HG02943 (cell line): Measurements from ENCODE around the gene CYP4A22.
"Not testable (repeated sequence)": the region's sequence is repeated elsewhere in the genome, so short reads cannot be mapped to it uniquely, and the experiment has no call there.

Source experiments
- ATAC-seq: cut with Tn5 transposase; IDR thresholded peaks from one replicate; pipeline ENCODE4 v1.9.1; 2021; ENCODE audit warnings: mild to moderate bottlenecking, low read depth, moderate library complexity; ENCODE audit not compliant: unreplicated experiment

CYP4A22 gene

DNA sequence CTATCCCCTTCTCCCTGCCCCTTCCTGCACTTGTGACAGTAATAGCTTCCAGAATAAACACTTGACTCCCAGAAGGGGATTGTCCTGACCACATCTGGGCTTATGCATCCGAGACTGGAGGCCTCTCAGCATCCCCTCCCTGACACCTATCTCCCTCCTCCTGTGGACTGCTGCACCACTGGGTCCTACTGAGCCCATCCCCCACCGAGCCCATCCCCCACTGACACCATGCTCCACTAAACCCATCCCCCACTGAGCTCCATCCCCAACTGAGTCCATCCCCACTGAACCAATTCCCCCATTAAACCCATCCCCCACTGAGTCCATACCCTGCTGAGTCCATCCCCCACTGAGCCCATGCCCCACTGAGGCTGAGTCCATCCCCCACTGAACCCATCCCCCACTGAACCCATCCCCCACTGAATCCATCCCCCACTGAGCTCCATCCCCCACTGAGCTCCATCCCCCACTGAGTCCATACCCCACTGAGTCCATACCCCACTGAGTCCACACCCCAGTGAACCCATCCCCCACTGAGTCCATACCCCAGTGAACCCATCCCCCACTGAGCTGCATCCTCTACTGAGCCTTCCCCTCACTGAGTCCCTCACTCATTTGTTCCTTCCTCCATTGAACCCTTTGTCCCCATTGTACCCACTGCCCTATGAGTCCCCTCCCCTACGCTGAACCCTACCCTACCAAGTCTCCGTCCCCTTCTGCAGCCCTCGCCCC is 47.0 kb downstream of the CYP4A22 start:
- ATAC-seq: no peak

DNA sequence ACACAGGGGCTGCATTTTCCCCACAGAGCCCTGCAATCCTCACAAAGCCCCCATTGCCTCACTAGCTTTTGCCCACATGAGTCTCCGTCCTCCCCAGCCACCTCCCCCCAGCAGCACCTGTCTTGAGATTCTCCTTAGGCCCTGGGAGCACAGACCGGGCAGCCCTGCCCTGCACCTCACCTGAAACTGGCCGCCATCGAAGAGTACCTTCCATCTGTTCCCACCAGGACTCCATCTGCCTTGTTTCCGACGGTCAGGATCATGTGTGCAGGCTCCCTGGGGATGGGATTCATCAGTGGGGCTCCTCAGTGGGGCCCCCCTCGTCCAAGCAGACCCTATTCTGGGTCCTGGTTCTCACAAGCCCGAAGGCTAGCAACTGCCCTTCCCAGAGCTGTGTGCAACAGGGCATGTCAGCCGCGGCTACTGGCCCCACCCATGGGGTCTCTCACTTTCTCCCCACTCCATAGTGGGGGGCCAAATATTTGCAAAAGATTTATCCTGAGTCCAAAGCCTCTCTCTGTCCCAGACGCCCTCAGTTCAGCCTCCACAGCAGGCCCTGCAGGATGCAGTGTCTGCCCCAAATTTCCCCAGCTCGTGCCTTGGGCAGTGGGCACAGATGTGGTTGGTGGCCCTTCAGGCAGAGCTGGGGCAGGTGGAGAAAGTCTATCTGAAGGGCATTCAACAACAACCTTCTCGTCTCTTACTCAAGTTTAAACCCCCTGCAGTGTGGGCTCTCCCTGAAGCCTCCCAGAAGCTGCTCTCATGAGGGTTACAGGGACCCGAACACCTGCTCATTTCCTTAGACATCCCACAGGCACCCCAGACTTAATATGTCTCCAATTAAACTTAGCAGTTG is 47.8 kb downstream of the CYP4A22 start:
- ATAC-seq: no peak

DNA sequence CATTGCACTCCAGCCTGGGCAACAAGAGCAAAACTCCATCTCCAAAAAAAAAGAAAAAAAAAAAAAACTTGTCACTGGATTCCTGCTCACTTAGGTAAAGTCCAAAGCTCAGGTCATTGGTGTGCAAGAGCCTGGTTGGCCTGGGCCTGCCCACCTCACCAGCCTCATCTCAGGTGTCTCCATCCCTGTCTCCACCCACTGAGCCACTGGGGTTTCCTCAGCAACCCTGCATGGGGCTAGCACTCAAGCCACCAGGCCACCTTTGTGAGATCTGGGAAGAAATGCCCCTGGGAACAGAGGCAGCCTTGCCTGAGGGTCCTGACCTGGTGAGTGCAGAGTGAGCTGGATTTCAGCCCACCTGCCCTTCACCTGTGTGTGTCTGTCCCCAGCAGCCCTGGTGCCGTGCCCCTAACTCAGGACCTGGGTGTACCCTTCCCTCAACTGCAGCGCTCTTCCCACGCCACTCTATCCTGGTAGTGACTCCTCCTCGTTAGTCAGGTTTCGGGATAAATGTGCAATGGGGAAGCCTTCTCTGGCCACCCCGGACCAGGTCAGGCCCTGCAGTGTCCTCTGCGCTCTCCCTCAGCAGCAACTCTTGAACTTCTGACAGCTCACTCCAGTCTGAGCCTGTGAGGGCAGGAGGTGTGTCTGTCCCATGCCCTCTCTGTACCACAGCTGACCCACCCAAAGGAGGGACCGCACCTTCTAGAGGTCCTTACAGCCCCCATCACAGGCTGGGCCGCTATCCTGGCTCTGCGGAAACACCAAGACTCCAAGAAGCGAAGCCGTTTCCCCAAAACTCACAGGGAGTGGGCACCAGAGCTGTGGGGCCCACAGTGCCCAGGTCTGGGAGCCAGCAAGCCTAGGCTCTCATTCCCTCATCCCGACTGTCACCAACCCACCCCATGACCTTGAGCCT is 49.3 kb downstream of the CYP4A22 start:
- no peak for ATAC-seq

DNA sequence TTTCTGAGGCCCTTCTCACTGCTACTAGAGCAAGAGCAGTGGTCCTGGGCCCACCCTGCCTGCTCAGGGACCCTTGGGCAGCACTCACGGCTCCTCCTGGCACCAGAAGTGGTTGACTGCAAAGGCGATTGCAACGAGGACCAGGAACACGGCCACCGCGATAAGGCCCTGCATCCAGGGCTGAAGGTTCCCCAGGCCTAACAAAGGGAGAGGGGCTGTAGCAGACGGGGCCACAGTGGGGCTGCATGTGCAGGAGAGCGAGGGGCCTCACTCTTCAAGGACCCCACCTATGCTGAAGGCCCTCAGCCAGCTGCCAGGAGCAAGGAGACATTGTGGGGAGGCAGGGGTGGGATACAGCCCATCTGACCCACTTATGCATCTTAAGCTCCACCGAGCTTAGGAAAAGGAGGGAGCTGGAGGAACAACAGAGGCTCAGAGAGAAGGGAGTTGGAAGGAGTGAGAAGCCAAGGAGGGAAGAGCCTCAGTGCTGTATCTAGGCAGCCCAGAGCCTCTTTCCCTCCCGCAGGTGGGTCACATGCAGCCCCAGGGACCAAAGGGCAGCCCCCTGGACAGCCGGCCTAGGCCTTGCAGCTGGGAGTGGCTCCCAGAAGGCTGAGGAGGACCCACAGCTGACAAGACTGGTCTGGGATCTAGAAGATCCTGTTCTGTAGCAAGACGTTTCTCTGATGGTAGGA is 50.1 kb downstream of the CYP4A22 start:
- no peak for ATAC-seq

DNA sequence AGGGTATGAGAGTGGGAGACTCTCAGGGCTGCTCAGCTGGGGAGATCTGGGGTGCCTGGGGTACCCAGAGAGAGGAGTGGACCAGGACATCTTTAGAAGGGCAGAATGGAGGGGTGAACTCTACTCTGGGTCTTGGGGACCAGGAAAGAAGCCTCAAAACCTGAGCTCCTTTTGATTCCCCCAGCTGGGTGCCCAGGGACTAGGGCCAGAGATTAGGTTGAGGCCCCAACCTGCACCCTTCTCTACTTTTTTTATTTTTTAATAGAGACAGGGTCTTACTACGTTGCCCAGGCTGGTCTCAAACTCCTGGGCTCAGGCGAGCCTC is 50.6 kb downstream of the CYP4A22 start:
- ATAC-seq: no peak

DNA sequence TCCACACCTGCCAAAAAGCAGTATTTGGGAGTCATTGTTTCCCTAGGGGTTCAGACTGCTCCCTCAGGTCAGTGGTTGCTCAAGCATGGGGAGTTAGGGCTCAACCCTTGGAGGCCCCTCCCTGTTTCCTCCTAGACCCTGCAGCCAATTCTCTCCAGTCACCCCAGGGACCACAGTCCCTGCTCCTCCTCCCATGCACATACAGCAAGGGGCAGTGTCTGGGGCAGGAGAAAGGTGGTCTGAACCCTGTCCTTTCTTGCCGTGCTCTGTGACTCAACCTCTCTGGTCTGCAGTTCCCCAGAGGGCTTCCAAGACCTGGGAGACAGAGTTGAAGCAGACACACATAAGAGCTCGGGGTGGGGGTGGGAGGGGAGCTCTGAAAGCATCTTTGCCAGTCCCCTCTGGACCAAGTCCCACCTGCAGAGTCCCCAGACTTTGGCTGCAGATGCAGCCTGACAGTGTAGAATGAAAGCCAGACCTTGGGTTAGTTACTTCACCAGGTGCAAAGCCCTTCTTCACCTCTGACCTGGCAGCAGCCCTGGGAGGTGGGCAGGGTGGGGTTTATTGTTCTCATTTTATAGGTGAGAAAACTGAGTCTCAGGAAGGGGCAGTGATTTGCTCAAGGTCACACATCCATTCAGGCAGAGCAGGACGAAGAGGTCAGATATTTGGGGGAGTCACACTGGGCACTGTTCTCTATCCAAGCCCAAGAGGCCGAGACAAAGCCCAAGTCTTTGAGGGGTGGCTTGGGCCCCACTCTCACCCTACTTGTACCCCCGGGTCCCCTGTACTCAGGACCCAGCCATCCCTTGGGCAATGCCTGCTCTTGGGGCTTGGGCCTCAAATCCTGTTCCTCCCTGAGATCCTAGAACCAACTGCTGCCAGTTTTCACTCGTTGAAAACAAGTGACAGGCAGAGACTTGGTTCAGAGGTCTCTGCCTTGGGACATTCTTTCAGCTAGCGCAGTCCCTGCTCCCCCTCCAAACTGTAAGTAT is 51.8 kb downstream of the CYP4A22 start:
- ATAC-seq: no peak

DNA sequence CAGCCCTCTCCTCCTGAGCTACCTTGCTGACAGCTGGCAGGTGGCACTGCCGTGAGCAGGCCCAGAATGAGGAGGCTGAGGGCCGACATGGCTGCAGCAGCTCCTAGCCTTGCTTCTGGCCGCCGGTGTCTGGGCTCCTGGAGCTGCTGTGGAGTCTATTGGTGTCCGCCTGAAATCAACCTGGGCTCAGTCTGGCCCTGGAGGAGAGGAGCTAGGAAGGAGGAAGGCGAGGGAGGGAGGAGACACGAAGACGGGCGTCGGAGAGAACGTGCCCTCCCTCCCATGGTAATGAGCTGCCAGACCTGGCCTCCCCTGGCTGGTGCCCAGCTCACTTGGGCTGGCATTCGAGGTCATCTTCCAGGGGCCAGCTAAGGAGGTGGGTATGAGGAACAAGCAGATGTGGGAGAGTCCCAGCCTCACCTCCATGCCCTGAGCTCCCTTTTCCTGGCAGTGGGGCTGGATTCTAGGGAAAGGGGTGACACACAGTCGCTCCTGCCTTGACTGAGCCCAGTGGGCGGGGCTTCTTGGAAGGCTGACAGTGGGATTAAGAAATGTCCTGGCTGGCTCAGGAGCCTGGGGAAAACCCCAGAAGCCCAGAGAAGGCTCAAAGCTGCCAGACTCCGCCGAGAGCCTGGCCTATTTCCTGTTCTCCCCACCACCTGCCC is 52.7 kb downstream of the CYP4A22 start, which contains the start of gene PDZK1IP1:
TSS of gene PDZK1IP1 (minus strand) at position 193 of the 665 bp plus-strand sequence. CDS start at position 89, 104 bp downstream.
- ATAC-seq: no peak

DNA sequence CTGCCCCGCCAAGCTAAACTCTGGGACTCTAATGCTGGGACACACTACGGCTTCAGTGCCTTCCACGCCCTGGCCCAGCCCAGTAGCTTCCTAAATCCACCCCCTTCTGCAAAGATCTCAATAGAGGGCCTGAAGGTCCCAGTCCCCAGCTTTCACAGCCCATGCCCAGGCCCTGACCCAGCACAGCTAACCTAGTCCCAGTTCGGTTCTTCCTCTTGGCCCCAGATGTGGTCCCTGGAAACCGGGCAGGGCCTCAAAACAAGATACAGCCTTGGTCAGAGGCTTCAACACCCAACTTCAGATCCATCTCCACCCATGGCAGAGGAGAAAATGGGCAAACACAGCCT is 53.2 kb downstream of the CYP4A22 start:
- ATAC-seq: no peak

DNA sequence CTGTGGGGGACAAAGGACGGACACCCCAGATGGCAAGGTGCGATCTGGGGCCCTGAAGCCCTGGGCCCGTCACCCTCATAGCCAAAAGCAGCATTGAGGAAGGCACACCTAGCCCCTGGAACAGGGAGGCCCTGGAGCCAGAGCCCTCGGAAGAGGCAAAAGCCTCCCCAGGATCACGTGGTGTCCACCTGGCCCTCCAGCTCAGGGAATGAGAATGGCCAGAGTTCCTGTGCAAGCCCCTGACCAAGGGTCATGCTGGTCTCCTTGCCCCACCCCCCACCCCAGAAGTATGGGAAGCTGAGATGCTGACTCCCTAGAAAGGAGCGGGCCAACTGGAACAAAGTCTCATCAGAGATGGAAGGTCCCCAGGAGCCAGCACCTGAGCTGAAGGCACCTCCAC is 53.6 kb downstream of the CYP4A22 start:
- ATAC-seq: no peak

DNA sequence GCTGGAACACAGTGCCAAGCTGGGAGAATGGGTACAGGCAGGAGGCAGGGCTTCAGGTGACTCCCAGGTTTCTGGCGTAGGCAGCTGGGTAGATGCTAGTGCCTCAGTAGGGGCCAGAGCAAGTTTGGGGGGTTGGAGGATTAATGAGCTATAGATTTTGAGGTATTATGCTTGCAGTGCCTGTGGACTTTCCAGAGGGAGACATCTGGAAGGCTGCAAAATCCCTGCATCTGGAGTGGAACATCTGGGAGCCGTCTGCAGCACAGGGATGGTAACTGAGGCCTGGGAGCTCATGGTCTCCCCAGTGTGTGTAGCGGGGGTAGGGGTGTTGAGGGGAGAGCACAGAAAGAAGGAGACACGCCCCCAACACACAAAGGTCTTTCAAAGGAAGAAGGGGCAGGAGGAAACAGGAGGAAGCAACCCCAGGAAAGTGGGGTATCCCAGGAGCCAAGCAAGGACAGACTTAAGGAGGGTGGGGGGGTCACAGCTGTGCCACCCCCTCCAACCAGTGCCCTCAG is 54.8 kb downstream of the CYP4A22 start:
- ATAC-seq: no peak

DNA sequence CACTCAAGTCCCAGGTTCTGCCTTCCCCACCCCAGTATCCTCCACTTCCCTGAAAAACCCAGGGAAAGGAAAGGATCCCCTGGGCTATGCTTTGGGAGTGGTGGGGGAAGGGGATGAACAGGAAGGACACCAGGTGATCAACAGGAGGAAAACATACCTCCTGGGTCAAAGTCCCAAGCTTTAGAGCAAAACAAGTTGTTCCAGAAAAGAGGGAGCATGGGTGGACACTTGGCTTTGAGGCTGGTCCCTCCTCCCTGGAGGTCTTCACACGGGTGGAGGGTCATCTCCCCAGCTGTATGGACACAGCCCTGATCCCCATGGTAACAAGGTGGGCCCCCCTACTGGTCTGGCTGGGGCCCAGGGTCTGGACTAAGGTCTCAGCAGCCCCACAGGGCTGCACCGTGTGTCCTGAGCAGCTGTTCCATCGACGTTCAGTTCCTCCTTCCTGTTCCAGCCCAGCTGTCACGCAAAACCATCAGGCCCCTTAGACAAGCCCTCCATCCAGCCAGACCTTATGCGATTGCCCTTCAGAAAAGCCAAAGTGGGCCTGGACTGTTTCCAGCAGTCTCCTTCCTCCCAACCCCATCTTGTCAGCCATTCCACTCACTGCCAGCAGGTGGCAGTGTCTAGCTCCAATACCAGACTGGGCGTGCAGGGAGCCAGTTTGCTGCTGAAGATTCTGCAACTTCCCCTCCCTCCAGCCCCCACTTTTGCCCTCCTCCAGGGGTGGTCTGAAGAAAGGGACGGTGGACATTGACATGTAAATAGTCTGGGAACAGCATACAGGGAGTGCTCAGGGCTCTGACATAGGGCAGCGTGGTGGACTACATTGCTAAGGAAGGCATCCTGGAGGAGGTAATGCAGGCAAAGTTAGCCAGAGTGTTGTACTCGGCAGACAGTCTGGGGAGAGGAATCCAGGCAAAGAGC is 55.5 kb downstream of the CYP4A22 start:
- no peak for ATAC-seq

DNA sequence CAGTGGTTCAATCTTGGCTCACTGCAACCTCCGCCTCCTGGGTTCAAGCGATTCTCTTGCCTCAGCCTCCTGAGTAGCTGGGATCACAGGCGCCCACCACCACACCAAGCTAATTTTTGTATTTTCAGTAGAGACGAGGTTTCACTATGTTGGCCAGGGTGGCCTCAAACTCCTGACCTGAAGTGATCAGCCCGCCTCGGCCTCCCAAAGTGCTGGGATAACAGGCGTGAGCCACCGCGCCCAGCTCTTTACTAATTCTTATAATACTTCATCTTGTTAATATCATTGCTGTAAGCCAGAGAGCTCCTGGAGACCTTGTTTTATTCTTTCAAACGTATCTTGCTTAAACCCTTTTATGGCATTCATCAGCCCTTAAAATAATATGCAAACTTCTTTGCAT is 56.3 kb downstream of the CYP4A22 start:
- ATAC-seq: not testable (repeated sequence)

DNA sequence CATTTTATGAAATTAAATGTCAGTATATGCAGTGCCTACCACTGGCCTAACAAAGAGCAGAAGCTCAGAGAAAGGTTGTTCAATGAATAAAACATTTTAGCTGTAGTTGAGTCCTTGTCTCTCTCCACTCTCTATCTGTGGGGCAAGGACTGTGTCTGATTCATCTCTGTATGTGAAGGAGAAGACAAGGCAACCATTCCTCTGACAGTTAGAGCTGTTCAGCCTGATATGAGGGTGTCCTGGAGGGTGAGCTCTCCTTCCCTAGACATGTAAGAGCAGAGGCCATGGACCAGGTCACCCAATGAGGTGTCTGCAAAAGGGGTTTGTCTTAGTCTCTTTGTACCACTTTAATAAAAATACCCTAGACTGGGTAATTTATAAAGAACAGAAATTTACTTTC is 57.1 kb downstream of the CYP4A22 start:
- no peak for ATAC-seq

DNA sequence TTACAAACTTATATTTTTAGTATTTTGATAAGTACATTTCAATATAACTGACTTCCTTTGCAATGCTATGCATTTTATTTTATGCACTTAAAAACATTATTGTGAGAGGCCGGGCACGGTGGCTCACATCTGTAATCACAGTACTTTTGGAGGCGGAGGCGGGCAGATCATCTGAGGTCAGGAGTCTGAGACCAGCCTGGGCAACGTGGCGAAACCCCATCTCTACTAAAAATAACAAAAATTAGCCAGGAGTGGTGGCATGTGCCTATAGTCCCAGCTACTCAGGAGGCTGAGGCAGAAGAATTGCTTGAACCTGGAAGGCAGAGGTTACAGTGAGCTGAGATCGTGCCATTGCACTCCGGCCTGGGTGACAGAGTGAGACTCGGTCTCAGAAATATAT is 58.7 kb downstream of the CYP4A22 start:
- ATAC-seq: not testable (repeated sequence)

DNA sequence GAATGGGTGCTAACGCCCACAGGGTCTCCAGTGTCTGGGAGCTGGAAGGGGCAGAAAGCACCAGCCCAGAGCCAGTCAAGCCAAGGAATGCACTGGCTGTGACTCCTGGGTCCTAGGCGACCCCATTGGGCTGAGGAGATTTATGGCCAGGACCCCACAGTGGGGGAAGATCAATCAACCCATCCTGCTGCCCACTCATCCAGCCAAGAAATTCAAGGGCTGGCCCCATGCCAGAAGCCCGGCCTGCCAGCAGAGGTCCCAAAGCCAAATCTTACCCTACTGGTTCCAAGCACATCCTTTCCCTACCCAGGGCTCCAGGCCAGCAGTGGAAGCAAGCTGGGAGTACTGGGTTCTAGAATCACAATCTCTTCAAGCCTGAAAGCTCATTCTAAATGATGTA is 59.4 kb downstream of the CYP4A22 start:
- ATAC-seq: no peak

DNA sequence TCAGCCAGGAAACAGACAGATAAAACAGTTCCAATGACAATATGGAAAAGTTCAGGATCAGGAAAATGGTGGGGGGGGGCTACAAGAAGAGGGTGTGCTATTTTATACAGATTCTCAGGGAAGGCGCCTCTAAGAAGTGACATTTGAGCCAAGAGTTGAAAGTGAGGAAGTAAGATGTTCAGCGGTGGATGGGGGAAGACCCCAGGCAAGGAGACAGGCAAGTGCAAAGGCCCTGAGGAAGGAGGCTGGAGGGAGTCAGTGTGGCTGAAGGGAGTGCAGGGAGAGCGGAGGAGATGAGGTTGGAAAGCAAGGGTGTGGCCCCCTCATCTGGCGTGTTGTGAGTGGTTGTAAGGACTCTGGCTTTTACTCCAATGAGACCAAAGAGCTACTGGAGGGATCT is 61.0 kb downstream of the CYP4A22 start:
- no peak for ATAC-seq
